IPS-NIHi7 (cell line): ENCODE data around the gene UBFD1.
"Not testable (repeated sequence)": the region's sequence is repeated elsewhere in the genome, so short reads cannot be mapped to it uniquely, and the experiment has no call there.

Experiments used
- DNase-seq: peaks from one replicate; pipeline ENCODE4 v3.0.0; 2012; ENCODE audit warnings: mixed read lengths; ENCODE audit errors: extremely low spot score

Gene UBFD1

DNA sequence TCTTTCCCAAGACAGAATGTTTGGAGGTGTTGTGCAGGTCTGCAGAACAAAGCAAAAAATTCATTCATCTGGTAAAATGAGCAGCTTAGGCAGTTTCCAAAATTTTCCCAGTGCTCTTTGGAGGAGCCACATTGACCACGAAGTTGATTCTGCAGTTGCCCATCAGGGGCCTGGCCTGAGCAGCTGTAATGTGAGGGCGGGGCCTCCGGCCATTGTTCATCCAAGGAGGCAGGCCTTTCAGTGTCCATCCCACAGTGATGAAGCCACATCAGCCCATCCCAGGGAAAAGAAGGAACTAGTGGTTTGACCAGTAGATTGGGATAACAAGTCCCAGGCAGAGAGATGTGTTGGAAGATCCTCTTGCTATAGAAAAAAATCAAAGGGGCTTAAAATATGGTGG lies 10.1 kb downstream of the UBFD1 start:
- DNase-seq, result no peak

DNA sequence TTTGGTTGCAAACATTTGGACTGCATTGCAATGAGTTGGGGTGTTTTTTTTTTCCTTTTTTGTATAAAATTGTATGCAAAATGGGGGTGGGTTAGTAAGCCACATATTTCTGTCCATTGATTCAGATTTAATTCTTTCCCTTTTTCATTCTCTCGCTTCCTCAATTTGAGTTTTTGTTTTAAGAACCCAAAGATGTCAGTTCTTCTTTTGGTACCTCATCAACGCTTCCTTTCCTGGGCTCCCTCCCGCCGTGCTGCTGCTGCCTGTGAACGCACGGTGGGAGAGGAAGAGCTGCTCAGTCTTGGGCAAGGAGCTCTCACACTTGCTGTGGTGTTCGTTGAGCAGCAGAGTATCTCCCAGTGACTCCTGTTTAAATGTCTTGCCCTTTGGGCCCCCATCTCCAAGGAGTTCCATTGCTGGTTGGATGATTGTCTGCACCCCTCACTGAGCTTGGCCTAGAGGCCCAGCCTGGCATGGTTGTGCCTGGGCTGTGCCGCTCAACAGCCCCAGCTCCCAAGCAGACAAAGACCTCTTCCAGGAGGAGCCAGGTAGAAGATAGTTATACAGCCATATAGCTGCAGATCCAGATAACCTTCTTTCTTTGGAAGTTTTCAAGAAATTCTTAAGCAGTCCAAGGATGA lies 13.6 kb downstream of the UBFD1 start:
- DNase-seq, result no peak

DNA sequence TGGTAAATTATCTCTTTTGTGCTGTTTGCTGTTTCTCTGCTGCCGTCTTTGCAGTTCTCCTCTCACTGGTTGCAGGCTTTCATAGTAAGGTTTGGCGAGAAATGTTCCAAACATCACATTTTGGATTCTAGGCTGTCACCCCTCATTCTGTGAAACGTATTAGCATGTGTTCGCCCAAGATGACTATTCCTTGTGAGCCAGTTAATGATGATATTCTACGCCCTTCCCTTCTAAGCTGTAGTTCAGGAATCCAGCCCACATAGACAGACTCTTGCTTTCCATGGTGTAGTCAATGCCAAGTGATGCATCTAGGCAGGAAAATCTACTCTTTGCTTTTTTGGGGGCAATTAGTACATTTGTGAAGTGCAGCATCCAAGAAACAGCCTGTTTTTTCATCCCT lies 14.4 kb downstream of the UBFD1 start:
- no peak for DNase-seq

DNA sequence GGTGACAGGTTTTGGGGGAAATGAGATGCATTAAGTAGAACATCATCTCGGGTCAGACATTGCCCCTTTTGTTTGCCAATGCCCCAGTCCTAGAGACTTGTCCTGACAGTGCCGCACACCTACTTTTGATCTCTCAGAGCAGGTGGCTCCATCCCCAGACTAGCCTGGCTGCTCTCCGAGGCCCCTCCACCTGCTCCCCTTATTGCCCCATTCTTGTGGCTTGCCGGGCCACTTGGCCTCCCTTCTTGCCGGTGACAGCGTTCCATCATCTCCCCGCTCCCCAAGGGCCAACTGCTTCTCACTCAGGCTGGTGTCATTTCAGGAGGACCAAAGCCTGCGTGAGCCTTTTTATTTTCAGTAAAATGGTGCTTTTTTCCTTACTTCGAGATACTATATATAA lies 14.9 kb downstream of the UBFD1 start:
- no peak for DNase-seq

DNA sequence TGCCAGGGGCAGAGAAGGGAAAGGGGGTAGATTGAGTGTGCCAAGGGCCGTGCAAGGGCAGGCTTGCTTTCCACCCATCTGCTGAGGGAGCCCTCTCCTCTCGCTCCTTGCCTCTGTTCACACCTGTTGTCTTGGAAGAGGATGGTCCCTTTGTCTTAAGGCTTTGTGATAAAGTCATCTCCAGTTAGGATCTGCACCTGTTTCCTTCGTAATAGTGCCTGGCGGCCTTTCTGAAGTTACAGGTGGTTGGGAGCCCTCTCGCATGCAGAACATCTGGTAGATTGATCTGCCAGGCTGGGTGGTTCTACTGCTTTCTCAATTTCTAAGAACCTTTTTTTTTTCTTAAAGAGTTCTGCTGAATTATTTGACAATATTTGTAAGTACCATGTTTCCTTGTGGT lies 16.3 kb downstream of the UBFD1 start:
- no peak for DNase-seq

DNA sequence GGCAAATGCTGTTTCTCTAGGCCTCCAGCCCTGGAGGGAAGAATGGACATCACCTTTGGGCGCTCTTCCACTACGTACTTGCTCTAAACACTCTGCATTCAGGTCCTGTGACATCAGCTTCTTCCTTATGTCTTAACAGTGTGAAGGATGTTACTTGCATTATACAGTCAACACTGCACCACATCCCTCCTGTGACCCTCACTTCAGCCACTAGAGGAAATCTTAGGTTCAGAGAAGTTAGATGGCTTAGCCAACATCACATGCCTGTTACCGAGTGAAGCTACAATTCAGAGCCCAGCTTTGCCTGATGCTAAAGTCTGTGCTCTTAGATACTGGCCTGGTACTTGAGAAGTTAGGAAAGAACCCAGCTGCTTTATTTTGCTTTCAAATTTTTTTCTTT lies 18.3 kb downstream of the UBFD1 start:
- DNase-seq, result no peak

DNA sequence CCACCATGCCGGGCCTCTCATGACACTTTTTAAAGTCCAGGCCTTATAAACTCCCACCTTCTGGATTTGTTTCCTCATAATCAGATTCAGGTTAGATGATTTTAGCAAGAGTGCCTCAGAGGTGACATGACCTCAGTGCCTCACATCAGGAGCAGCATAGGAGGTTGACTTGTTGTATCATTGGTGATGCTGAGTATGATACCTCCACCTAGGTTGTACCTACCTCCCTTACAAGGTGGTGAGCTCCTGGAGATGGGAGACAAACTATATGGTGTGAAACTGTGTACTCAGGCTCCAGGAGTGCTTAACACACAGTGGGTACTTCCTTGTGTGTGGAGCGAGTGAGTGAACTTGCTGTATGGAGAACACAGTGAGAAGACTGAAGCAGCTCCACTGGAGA lies 20.0 kb downstream of the UBFD1 start:
- no peak for DNase-seq

DNA sequence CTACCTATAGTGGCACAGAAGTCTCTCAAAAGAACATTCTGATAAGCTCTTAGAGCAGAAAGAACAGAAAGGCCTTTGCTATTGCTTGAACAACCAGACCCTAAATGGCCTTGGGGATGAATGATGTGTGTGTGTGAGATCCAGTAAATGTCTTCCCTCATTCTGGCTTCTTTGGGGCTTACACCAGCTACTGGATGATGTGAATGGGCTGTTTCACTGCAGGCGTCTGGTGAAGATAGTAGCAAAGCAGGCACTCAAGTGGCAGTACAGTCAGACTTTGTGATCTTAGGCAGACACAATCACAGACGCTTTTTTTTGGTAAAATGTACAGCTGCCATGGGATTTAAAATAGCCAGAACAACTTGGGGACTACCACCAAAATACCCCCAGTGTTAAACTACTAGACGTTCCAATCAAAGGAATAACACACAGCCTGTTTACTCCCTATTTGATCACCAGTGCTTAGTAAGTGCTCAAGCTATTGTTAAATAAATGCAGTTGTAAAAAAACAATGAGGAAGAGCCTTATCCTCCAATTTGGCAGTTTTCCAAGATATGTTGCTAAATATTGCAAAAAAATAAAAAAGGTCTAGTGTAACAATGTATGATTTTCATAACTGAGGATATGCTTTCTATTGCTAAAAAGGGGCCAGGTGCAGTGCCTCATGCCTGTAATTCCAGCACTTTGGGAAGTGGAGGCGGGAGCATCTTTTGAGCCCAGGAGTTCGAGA lies 20.7 kb downstream of the UBFD1 start:
- no peak for DNase-seq

DNA sequence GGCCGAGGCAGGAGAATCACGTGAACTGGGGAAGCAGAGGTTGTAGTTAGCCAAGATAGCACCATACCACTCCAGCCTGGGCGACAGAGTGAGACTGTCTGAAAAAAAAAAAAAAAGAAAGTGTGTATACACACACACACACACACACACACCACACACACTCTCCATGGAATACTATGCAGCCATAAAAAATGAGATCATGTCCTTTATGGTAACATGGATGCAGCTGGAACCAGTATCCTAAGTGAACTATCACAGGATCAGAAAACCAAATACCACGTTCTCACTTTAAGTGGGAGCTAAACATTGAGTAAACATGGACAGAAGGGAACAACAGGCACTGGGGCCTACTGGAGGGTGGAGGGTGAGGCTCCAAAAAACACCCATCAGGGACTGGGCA lies 21.8 kb downstream of the UBFD1 start:
- DNase-seq, result no peak

DNA sequence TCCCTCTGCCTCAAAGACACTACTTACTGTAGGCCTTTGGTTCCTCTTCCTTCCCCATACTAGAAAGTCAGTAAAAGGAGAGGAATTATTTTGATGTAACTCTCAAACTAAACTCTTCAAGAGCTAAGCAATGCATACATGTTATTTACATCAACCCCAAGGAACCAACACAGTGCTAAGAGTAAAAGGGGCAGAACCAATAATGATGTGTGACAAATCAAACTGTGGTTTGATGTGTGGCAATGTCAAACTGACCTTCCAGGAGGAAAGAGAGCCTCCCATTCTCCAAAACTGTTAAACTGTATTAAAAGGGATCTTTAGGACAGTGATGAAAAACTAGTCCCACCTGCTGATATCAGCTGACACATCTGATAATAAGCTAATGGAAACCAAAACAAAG lies 22.9 kb downstream of the UBFD1 start:
- no peak for DNase-seq

DNA sequence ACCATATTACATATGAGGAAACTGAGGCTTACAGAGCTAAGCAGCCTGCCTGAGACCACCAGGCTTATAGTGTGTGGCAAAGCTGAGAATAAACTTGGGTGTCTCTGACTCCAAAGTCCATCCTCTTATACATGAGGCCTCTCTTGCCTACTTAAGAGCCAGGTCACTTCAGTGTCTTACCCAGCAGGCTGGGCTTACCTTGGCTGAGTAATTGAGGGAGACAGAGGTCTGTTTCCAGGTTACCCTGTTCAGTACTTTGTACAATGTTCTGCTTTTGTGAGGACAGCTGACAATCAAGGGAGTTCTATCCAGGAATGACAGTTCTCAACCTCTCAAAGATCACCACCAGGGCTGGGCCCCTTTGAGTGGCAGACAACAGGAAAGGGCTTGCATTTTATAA lies 24.2 kb downstream of the UBFD1 start:
- no peak for DNase-seq

DNA sequence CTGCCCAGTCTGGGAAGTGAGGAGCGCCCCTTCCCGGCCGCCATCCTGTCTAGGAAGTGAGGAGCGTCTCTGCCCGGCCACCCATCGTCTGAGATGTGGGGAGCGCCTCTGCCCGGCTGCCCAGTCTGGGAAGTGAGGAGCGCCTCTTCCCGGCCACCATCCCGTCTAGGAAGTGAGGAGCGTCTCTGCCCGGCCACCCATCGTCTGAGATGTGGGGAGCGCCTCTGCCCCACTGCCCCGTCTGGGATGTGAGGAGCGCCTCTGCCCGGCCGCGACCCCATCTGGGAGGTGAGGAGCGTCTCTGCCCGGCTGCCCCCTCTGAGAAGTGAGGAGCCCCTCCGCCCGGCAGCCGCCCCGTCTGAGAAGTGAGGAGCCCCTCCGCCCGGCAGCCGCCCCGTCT lies 25.7 kb downstream of the UBFD1 start:
- not testable (repeated sequence) for DNase-seq

DNA sequence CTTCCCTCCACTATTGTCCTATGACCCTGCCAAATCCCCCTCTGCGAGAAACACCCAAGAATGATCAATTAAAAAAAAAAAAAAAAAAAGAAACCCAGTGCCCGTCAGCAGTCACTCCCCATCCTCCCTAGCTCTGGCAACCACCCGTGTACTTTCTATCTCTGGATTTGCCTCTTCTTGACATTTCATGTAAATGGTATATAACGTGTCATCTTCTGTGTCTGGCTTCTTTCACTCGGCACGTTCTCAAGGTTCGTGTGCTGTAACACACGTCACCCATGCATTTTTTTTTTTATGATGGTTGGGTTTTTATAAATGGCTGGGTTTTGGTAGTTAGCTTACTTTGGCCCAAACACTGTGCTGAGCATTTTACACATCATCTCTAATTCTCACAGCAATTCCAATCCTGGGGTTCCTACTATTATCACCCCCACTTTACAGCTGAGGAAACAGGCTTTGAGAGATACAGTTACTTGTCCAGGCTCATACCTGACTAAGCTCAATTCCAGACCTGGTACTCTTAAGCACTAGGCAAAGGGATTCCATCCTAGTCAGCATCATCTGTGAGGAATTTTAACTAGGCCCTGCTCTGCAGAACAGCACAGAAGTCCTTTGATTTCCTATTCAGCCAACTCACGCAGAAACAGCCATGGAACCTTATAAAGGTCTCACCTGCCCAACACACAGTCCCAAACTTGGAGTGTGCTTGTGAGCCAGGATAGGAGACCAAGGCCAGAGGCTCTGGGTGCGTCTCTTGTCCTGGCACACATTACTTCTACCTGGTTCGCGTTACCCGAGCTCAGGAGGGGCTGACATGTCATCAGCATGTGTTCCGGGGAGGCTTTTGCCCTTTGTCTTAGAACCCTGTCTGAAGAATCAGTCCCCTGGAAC lies 26.9 kb downstream of the UBFD1 start:
- DNase-seq, result no peak

DNA sequence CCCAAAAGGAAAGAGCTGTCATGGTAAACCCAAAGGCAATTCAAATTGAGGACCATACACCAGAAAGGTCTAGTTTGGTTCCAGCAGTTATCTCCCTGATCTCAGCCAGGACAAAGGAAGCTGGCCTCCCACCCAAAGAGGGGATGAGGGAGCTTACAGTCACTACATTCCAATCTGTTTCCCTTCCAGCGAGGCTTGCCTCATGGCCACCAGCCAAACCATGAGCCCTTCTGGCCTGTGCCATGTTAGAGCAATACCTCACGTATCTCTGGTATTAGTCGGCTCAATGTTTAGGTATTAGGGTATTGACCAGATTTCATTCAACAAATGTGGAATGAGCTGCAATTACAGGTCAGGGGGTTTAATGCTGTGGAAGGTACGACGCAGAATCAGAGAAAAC lies 30.2 kb downstream of the UBFD1 start:
- DNase-seq, result no peak

DNA sequence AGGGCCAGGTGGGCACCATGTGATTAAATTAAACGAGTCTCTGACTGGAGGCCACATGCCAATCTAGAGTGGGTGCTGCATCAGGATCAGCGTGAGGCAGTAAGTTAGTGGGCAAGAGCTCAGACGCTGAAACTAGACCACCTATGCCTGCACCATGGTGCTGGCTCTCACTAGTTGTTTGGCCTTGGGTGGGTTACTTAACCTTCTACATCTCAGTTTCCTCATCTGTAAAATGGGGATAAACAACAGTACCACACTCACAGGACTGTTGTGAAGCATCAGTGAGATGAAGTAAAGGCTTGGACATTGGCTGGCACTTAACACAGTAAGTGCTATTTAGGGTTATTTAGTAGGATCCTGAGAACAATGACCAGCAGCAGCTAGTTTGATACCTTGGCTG lies 32.7 kb downstream of the UBFD1 start:
- no peak for DNase-seq

DNA sequence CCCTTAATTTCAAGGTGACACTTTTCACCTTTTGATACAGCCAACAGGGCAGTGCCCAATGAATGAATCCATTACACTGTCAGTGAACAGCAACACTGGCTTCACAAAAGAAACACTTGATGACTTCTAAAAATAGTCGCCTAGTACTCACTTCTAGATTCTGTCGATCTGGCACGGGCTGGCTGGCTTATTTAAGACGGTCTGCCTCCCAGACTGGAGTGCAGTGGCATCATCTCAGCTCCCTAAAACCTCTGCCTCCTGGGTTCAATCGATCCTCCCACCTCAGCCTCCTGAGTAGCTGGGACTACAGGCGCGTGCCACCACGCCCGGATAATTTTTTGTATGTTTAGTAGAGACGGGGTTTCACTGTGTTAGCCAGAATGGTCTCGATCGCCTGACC lies 36.7 kb downstream of the UBFD1 start:
- DNase-seq, result no peak

DNA sequence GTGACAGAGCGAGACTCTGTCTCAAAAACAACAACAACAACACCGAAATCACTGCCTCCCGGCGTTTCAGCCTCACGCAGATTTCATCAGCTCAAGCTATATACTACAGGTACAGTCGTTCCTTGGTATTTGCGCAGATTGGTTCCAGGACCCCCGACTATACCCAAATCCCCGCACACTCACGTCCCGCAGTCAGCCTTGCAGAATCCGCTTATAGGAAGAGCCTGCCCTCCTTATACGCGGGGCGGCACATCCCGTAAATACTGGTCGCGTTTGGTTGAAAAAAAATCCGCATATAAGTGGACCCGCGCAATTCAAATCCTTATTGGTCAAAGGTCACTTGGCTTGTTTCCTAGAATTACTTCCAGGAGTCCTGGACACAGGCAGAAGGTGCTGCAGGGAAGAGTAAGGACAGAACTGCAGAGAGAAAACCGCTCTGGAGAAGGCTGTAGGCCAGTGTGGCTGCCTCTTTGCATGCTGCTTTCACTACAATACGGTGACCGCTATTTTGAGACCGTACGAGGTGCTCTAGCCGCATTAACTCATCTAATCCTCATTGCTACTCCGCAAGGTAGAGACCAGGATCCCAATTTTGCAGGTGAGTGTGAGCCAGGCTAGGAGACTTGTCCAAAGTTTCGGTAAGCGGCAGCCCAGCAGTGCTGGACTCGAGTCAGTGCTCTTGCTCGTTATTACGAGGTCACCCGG lies 37.9 kb downstream of the UBFD1 start:
- DNase-seq, result no peak

DNA sequence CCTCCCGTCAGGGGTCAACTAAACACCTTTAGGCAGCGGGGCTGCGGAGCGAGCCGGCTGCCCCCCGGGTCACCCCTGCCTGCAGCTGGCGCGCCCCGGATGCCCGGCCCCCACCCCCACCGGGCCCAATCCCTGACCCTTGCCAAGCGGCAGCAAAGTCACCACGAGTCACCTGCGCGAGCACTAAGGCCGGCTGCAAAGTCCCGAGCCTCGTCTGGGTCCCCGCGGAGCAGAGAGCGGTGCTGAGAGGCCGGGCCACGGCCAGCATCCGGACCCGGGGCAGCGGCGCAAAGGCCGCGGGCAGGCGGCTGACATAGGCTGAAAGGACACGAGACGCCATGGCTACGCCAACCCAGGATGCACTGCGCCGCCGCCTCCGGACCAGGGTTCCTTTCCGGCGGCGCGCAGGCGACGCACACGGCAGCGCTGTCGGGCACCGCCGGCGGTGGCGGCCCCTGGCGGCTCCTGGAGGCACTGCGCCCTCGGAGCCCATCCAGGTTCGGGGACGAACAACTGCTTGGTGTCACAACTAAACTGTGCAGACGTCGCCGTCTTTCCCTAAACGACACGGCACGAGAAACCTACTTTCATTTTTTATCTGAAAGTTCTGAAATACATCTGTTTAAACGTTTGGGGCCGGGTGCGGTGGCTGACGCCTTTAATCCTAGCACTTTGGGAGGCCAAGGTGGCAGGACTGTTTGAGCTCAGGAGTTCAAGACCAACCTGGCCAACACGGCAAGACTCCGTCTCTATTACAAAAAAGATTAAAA lies 38.6 kb downstream of the UBFD1 start, which contains the start of gene NDUFAB1:
Gene NDUFAB1 (minus strand): TSS at position 366 of the 770 bp plus-strand sequence. CDS start 26 bp downstream, at position 340.
- peak; percentile 94 for DNase-seq

DNA sequence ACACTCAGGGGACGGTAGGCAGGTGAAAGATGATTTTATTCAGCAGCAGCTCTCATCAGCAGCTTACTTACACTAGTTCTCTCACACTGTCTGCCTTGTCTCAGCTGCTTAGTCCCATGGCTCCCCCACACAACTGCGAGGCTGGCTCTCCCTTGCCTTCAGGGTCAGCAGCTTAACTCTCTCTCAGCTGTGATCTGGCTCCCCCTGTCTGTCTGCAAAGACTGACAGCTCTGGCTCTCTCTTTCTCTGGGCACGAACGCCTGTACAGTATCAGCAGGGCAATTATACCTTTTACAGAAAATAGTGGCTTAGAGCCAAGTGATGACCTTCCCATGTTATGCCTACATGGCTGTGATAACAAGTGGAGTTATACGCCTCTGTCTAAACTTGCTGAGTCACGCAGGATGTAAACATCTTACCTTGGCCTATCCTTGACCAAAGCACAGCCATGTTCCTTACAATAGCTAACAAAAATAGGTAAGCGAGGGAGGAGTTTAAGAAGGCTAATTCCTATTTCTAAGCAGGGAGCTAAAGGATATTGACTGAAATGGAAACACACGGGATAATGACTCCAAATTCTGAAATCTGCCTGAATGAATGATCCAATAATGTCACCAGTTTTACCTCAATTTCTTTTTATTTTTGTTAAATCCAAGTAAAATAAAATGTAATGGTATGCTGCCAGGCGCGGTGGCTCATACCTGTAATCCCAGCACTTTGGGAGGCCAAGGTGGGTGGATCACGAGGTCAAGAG lies 39.7 kb downstream of the UBFD1 start:
- DNase-seq, result peak; percentile 36

DNA sequence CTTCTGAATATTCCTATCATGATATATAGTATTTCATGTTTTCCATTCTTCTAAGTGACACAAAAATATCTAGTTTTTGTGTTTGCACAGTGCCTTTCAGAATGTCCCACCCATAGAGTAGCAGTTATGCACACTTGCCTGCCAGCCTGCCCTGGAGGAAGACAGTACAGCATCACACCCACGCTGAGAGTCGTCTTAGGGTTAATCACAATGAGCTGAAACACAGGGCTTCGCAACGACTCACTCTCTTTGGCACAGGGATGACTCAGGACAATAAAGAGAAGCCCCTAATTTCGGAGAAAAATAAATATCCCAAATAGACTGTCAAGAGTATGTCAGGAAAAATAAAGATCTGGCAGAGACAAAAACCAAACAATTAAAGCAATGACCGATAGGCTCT lies 50.2 kb downstream of the UBFD1 start:
- no peak for DNase-seq
